Measurements from ENCODE around the gene VARS2. TPM values are rescaled to one million over a fixed set of nuclear protein-coding genes. Genes with fewer than 3 reads are reported as not detected.

The VARS2 gene
- total and polyA plus RNA-seq, 7 experiments from 2014 or later = 17.1 to 47.3 (median 22.7) TPM

DNA sequence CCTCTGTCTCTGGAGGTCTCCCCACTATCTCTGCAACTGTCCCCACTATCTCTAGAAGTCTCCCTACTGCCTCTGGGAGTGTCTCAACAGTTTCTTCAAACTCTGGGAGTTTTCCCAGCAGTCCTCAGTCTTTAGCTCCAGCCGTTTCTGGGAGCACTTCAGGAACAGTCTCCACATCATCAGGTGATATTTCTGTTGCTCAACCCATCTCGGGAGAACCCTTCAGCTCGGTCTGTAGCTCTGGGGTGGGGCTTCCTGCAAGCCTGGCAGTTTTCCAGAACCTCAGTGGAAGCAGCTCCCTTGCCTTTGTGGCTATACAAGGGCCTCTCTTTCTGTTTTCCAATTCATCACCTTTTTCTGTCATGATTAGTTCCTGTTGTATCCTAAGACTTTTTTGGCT, 21.0 kb downstream of the VARS2 start:
- intact Hi-C loops (cut with micrococcal nuclease) = no loop called here
- no peaks in the 10 kb centered on the region for H3K27me3 ChIP-seq (ENCODE audit: control insufficient read depth in 2 of 2, insufficient read depth in 2 of 2, low read length in 2 of 2)
- no peaks in the 10 kb centered on the region for H3K9me3 ChIP-seq (ENCODE audit: control insufficient read depth in 2 of 3, low read length in 3 of 3)
- Mint-ChIP-seq H3K9me3 (no peaks in the 10 kb centered on the region), H3K27me3 (peaks cover 6 to 25% (median 9%) of the 10 kb centered on the region in 5 donors), H3K36me3 (no peaks in the 10 kb centered on the region), H3K4me1 (peaks cover 0 to 7% (median 3%) of the 10 kb centered on the region in 7 donors), H3K4me3 (no peak overlapping the region), H3K27ac (no peak overlapping the region)
- ATAC-seq (no peak), DNase-seq (no peak)
- H3K36me3 ChIP-seq (ENCODE audit: control insufficient read depth in 2 of 3, insufficient read depth in 3 of 3, low read length in 3 of 3) = no peaks in the 10 kb centered on the region
- ChIA-PET CTCF (interaction anchor here (0.7 kb wide), 1 partner anchor 9 kb away, joined by 3 read pairs; no protein-coding TSS in a partner anchor), POLR2A (no interaction called here)
- H3K27ac ChIP-seq (ENCODE audit: low read depth, low read length) = no peak overlapping the region
- no peaks in the 10 kb centered on the region for H3K4me1 ChIP-seq (ENCODE audit: control insufficient read depth in 2 of 2, insufficient read depth in 2 of 2, low read length in 2 of 2)
- no peak overlapping the region for H3K4me3 ChIP-seq (ENCODE audit: low read length)

DNA sequence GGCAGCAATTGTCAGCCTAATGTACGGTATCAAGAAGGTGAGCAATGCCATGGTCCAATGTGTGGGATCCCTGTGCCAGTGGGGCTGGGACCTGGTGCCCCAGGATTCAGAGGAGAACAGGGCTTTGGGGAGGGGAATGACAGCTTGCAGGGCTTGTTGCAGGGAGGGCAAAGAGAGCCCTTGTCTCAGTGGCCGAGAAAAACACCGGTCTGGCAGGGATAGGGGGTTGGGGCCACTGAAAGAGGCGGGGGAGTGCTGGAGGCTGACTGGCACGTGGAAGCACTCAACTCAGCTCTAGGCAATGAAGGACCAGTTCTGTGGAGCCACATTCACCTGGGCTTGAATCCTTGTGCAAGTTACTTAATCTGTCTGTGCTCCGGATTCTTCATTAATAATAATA, 23.2 kb downstream of the VARS2 start:
- ChIA-PET POLR2A (no interaction called here), CTCF (no interaction called here)
- no peak overlapping the region for H3K4me3 Mint-ChIP-seq
- H3K9me3 Mint-ChIP-seq = peaks cover 0 to 1% (median 0%) of the 10 kb centered on the region in 11 donors
- intact Hi-C loops (cut with micrococcal nuclease) = no loop called here
- no peak overlapping the region for H3K27ac Mint-ChIP-seq
- no peaks in the 10 kb centered on the region for H3K27me3 ChIP-seq (ENCODE audit: control insufficient read depth in 2 of 2, insufficient read depth in 2 of 2, low read length in 2 of 2)
- H3K4me1 ChIP-seq (ENCODE audit: control insufficient read depth in 2 of 2, insufficient read depth in 2 of 2, low read length in 2 of 2) = no peaks in the 10 kb centered on the region
- H3K27ac ChIP-seq (ENCODE audit: low read depth, low read length) = no peak overlapping the region
- peaks cover 0 to 3% (median 0%) of the 10 kb centered on the region in 5 donors for H3K36me3 Mint-ChIP-seq
- H3K9me3 ChIP-seq (ENCODE audit: control insufficient read depth in 2 of 3, low read length in 3 of 3) = no peaks in the 10 kb centered on the region
- ATAC-seq = no peak
- peaks cover 22 to 43% (median 29%) of the 10 kb centered on the region in 5 donors for H3K27me3 Mint-ChIP-seq
- DNase-seq = no peak
- H3K36me3 ChIP-seq (ENCODE audit: control insufficient read depth in 2 of 3, insufficient read depth in 3 of 3, low read length in 3 of 3) = no peaks in the 10 kb centered on the region
- H3K4me1 Mint-ChIP-seq = peaks cover 0 to 7% (median 3%) of the 10 kb centered on the region in 7 donors
- no peak overlapping the region for H3K4me3 ChIP-seq (ENCODE audit: low read length)

DNA sequence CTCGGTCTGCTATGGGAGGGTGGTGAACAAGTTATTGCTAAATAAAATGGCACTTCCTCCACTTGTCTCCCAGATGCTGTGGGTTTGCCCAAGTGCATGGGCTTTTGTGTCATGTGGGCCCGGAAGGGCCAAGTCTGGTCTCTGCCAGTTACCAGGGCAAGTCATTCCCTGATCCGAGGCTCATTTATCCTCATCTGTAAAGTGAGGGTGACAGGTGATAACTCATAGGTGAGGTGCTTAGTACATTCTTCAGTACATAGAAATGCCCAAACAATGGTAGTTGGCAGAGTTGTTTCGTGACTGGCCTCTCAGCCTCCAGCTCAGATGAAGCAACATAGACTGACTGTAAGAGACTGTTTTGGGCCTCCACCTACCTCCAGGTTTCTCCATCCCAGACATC, 24.7 kb downstream of the VARS2 start:
- H3K4me1 ChIP-seq (ENCODE audit: control insufficient read depth in 2 of 2, insufficient read depth in 2 of 2, low read length in 2 of 2) = no peaks in the 10 kb centered on the region
- Mint-ChIP-seq H3K36me3 (peaks cover 0 to 3% (median 0%) of the 10 kb centered on the region in 5 donors), H3K27me3 (peaks cover 35 to 56% (median 42%) of the 10 kb centered on the region in 5 donors), H3K27ac (no peak overlapping the region), H3K9me3 (peaks cover 0 to 1% (median 0%) of the 10 kb centered on the region in 11 donors), H3K4me1 (peaks cover 0 to 11% (median 4%) of the 10 kb centered on the region in 7 donors), H3K4me3 (no peak overlapping the region)
- H3K36me3 ChIP-seq (ENCODE audit: control insufficient read depth in 2 of 3, insufficient read depth in 3 of 3, low read length in 3 of 3) = no peaks in the 10 kb centered on the region
- no peaks in the 10 kb centered on the region for H3K9me3 ChIP-seq (ENCODE audit: control insufficient read depth in 2 of 3, low read length in 3 of 3)
- DNase-seq (no peak), ATAC-seq (no peak)
- intact Hi-C loops (cut with micrococcal nuclease) = no loop called here
- no peak overlapping the region for H3K27ac ChIP-seq (ENCODE audit: low read depth, low read length)
- H3K4me3 ChIP-seq (ENCODE audit: low read length) = no peak overlapping the region
- ChIA-PET POLR2A (no interaction called here), CTCF (interaction anchor here (1.6 kb wide), 1 partner anchor 148 kb away, joined by 4 read pairs; no protein-coding TSS in a partner anchor)
- H3K27me3 ChIP-seq (ENCODE audit: control insufficient read depth in 2 of 2, insufficient read depth in 2 of 2, low read length in 2 of 2) = peaks cover 0 to 5% of the 10 kb centered on the region in 2 donors

DNA sequence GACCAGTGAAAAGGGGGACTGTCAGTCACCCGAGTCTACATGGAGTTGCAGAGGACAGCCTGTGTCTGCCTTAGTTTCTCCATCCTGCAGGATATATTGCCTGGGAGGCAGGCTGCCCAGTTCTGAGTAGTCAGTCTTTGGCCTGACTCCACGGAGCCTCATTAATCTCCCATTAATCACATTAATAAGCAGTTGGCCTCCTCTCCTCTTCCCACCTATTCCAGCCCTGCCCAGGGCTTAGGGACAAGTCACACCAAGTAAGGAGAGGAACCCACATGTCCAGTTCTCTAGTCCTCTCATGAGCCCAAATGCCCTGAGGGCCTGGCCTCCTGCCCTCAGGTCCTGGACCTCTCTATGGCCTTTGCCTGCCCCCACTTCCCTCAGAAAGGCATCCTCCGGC, 25.4 kb downstream of the VARS2 start:
- Mint-ChIP-seq H3K36me3 (peaks cover 0 to 3% (median 0%) of the 10 kb centered on the region in 5 donors), H3K4me1 (peaks cover 0 to 11% (median 4%) of the 10 kb centered on the region in 7 donors), H3K4me3 (no peak overlapping the region), H3K9me3 (peaks cover 0 to 1% (median 0%) of the 10 kb centered on the region in 11 donors), H3K27ac (no peak overlapping the region), H3K27me3 (peaks cover 37 to 62% (median 44%) of the 10 kb centered on the region in 5 donors)
- H3K9me3 ChIP-seq (ENCODE audit: control insufficient read depth in 2 of 3, low read length in 3 of 3) = no peaks in the 10 kb centered on the region
- no peaks in the 10 kb centered on the region for H3K36me3 ChIP-seq (ENCODE audit: control insufficient read depth in 2 of 3, insufficient read depth in 3 of 3, low read length in 3 of 3)
- no peak for DNase-seq
- ChIA-PET CTCF (no interaction called here), POLR2A (no interaction called here)
- ATAC-seq = no peak
- H3K4me3 ChIP-seq (ENCODE audit: low read length) = no peak overlapping the region
- peaks cover 0 to 5% of the 10 kb centered on the region in 2 donors for H3K27me3 ChIP-seq (ENCODE audit: control insufficient read depth in 2 of 2, insufficient read depth in 2 of 2, low read length in 2 of 2)
- intact Hi-C loops (cut with micrococcal nuclease) = no loop called here
- H3K27ac ChIP-seq (ENCODE audit: low read depth, low read length) = no peak overlapping the region
- H3K4me1 ChIP-seq (ENCODE audit: control insufficient read depth in 2 of 2, insufficient read depth in 2 of 2, low read length in 2 of 2) = no peaks in the 10 kb centered on the region

DNA sequence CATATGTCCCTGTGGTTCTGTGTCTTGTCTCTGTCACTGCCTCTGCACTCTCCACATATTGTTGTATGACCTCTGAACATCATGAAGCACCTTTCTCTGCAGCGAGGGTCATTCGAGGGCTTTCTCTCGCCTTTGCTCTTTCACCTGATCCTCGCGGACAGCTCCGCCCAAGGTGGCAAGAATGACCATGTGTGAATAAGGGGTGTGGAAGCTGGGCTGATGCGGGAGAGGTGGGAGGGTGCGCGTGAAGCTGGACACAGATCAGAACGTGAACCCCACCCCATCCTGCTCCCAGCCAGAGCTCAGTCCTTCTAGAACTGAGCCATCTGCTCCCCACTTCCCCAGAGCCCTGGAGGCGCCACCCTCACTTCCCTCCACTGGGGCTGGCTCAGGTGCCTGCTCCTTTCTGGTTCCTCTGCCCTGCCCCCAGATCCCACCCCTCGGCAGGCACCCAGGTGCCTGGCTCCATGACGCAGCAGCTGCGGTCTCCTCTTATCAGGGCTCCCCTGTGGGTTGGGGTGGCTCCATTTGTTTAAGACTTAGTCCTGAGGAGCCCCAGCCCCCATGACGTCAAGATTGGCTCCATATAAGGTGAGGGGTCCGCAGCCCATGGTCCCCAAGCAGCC, 26.4 kb downstream of the VARS2 start, which contains the start of gene MUCL3:
TSS of gene MUCL3 (plus strand) at position 613 of the 626 bp plus-strand sequence. CDS start 27 bp downstream, outside the sequence.
- H3K9me3 ChIP-seq (ENCODE audit: control insufficient read depth in 2 of 3, low read length in 3 of 3) = no peaks in the 10 kb centered on the region
- DNase-seq (no peak), ATAC-seq (no peak)
- Mint-ChIP-seq H3K4me3 (no peak within 1 kb of the TSS), H3K27ac (no peak within 1 kb of the TSS), H3K9me3 (peaks cover 0 to 1% (median 0%) of the 10 kb centered on the region in 11 donors), H3K36me3 (peaks cover 0 to 6% (median 0%) of the 10 kb centered on the region in 5 donors), H3K4me1 (peaks cover 0 to 5% (median 4%) of the 10 kb centered on the region in 7 donors), H3K27me3 (peaks cover 44 to 61% (median 52%) of the 10 kb centered on the region in 5 donors)
- peaks cover 0 to 5% of the 10 kb centered on the region in 2 donors for H3K27me3 ChIP-seq (ENCODE audit: control insufficient read depth in 2 of 2, insufficient read depth in 2 of 2, low read length in 2 of 2)
- H3K27ac ChIP-seq (ENCODE audit: low read depth, low read length) = no peak within 1 kb of the TSS
- intact Hi-C loops (cut with micrococcal nuclease) = no loop called here
- H3K36me3 ChIP-seq (ENCODE audit: control insufficient read depth in 2 of 3, insufficient read depth in 3 of 3, low read length in 3 of 3) = no peaks in the 10 kb centered on the region
- H3K4me3 ChIP-seq (ENCODE audit: low read length) = no peak within 1 kb of the TSS
- POLR2A ChIA-PET = no interaction called here
- no peaks in the 10 kb centered on the region for H3K4me1 ChIP-seq (ENCODE audit: control insufficient read depth in 2 of 2, insufficient read depth in 2 of 2, low read length in 2 of 2)
- CTCF ChIA-PET = interaction anchor here (0.6 kb wide), 1 partner anchor 102 kb away, joined by 6 read pairs; no protein-coding TSS in a partner anchor

DNA sequence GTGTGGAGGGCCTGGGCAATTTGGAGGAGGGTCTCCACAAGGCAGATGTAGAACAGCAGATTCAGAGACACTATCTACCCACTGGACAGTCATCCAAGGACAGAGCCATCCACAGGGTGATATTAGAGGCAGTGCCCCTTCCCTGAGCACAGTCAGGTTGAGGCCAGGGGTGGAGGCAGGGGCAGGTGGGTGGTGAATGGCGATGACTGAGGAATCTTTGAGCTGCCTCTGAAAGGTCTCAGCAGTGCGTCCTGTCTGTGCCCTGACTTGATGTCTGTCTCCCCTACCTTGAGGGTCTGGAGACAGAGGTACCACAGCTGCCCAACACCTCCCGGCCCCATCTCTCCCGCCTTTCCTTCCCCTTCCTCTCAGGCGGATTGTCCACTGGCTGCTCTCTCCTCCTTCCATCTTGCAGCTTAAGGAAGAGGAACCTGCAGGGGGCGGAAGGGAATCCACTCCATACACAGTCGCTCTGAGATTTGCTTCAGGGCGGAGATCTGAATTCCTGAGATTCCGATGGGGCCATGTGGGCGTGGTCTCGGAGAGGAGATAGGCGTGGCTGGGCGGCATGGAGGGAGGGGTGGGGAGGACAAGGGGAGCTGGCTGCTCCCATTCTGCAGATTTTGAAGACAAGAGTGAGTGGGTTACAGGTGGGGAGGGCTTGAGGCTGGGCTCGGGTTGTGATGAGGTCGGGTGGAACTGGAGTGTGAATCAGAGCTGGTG, 28.5 kb downstream of the VARS2 start:
- ATAC-seq (no peak), DNase-seq (no peak)
- Histone ChIP-seq H3K4me1 (ENCODE audit: control insufficient read depth in 2 of 2, insufficient read depth in 2 of 2, low read length in 2 of 2) (no peaks in the 10 kb centered on the region), H3K27me3 (ENCODE audit: control insufficient read depth in 2 of 2, insufficient read depth in 2 of 2, low read length in 2 of 2) (peaks cover 5 to 6% of the 10 kb centered on the region in 2 donors), H3K36me3 (ENCODE audit: control insufficient read depth in 2 of 3, insufficient read depth in 3 of 3, low read length in 3 of 3) (no peaks in the 10 kb centered on the region), H3K9me3 (ENCODE audit: control insufficient read depth in 2 of 3, low read length in 3 of 3) (no peaks in the 10 kb centered on the region), H3K4me3 (ENCODE audit: low read length) (no peak overlapping the region), H3K27ac (ENCODE audit: low read depth, low read length) (no peak overlapping the region)
- ChIA-PET POLR2A (no interaction called here), CTCF (interaction anchor here (0.6 to 0.7 kb wide), 2 partner anchors 138 to 1814 kb away, joined by 3 read pairs; no protein-coding TSS in a partner anchor)
- intact Hi-C loops (cut with micrococcal nuclease) = no loop called here
- peaks cover 0 to 6% (median 0%) of the 10 kb centered on the region in 5 donors for H3K36me3 Mint-ChIP-seq
- no peak overlapping the region for H3K27ac Mint-ChIP-seq
- peaks cover 0 to 4% (median 0%) of the 10 kb centered on the region in 7 donors for H3K4me1 Mint-ChIP-seq
- H3K27me3 Mint-ChIP-seq = peaks cover 44 to 70% (median 57%) of the 10 kb centered on the region in 5 donors
- no peak overlapping the region for H3K4me3 Mint-ChIP-seq
- H3K9me3 Mint-ChIP-seq = peaks cover 0 to 1% (median 0%) of the 10 kb centered on the region in 11 donors

Data from naive thymus-derived CD4-positive, alpha-beta T cell (primary cell).